ENCODE measurements around the gene MAPT. TPM values are rescaled to one million over a fixed set of nuclear protein-coding genes. Genes with fewer than 3 reads are reported as not detected.

MAPT gene
- total RNA-seq: under 0.01 TPM in 2 replicates

DNA sequence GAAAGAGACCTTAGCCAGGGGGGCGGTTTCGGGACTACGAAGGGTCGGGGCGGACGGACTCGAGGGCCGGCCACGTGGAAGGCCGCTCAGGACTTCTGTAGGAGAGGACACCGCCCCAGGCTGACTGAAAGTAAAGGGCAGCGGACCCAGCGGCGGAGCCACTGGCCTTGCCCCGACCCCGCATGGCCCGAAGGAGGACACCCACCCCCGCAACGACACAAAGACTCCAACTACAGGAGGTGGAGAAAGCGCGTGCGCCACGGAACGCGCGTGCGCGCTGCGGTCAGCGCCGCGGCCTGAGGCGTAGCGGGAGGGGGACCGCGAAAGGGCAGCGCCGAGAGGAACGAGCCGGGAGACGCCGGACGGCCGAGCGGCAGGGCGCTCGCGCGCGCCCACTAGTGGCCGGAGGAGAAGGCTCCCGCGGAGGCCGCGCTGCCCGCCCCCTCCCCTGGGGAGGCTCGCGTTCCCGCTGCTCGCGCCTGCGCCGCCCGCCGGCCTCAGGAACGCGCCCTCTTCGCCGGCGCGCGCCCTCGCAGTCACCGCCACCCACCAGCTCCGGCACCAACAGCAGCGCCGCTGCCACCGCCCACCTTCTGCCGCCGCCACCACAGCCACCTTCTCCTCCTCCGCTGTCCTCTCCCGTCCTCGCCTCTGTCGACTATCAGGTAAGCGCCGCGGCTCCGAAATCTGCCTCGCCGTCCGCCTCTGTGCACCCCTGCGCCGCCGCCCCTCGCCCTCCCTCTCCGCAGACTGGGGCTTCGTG, at the start of gene MAPT:
TSS of gene MAPT (plus strand) at position 533 of the 763 bp plus-strand sequence. CDS start 67,784 bp downstream, outside the sequence.
- DNase-seq (ENCODE audit: low read depth in 2 of 2): peak; percentile 92 to 96

DNA sequence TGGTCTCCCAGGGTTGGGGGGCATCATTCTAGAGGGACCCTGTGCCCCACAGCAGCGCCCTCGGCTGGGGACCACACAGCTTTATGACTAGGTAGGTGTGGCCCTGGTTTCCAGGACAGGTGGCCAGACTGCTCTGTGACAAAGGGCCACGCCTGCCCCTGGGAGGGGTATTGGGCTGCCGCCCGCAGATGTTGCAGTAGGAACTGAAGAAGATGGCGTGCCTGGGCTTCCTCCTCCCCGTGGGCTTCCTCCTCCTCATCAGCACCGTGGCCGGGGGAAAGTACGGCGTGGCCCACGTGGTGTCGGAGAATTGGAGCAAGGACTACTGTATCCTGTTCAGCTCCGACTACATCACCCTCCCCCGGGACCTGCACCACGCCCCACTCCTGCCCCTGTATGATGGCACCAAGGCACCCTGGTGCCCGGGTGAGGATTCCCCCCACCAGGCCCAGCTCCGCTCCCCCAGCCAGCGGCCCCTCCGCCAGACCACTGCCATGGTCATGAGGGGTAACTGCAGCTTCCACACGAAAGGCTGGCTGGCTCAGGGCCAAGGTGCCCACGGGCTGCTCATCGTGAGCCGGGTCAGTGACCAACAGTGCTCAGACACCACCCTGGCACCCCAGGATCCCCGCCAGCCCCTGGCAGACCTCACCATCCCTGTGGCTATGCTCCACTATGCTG, 49.5 kb upstream of the MAPT start, which contains the start of gene SPPL2C:
TSS of gene SPPL2C (plus strand) at position 187 of the 681 bp plus-strand sequence. CDS start at position 213, 26 bp downstream.
- no peak for DNase-seq (ENCODE audit: low read depth in 2 of 2)

DNA sequence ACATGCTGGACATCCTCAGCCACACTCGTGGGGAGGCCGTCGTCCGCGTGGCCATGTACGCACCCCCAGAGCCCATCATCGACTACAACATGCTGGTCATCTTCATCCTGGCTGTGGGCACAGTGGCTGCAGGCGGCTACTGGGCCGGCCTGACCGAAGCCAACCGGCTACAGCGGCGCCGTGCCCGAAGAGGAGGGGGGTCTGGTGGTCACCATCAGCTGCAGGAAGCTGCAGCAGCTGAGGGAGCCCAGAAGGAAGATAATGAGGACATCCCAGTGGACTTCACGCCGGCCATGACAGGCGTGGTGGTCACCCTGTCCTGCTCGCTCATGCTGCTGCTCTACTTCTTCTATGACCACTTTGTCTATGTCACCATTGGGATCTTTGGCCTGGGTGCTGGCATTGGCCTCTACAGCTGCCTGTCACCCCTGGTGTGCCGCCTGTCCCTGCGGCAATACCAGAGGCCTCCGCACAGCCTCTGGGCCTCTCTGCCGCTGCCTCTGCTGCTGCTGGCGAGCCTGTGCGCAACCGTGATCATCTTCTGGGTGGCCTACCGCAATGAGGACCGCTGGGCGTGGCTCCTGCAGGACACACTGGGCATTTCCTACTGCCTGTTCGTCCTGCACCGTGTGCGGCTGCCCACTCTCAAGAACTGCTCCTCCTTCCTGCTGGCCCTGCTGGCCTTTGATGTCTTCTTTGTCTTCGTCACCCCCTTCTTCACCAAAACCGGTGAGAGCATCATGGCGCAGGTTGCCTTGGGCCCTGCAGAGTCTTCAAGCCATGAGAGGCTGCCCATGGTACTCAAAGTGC, 48.8 kb upstream of the MAPT start:
- DNase-seq (ENCODE audit: low read depth in 2 of 2): no peak

DNA sequence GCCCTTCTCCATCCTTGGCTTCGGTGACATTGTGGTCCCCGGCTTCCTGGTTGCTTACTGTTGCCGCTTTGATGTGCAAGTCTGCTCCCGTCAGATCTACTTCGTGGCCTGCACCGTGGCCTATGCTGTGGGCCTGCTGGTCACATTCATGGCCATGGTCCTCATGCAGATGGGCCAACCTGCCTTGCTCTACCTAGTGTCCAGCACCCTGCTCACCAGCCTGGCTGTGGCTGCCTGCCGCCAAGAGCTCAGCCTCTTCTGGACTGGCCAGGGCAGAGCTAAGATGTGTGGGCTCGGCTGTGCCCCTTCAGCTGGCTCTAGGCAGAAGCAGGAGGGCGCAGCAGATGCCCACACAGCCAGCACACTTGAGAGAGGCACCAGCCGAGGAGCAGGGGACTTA, 48.1 kb upstream of the MAPT start:
- no peak for DNase-seq (ENCODE audit: low read depth in 2 of 2)

DNA sequence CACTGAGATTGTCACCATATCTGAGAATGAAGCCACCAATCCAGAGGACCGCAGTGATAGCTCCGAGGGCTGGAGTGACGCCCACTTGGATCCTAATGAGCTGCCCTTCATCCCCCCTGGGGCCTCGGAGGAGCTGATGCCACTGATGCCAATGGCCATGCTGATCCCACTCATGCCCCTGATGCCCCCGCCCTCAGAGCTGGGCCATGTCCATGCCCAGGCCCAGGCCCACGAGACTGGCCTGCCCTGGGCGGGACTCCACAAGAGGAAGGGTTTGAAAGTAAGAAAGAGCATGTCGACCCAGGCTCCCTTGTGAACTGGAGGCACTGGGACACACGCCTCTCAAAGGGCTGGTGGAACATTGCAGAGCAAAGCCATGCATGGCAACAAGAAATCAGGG, 47.7 kb upstream of the MAPT start:
- no peak for DNase-seq (ENCODE audit: low read depth in 2 of 2)

DNA sequence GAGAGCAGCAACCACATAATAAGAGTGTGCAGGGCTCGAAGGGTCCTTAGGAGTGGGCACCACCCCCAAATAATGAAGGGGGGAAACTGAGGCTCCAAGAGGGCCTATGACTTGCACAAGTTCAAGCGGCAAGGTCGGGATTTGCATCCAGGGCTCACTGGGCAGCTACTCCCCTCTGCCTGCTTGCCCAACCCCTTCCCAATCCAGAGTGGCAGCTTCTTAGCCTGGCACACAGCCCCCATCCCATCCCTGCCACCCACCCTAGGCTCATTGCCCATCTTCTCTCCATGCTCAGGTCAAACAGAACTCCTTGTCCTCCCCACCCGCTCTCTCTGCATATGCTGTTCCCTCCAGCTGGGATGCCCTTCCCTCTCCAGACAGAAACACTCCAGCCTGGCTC, 47.3 kb upstream of the MAPT start:
- no peak for DNase-seq (ENCODE audit: low read depth in 2 of 2)

DNA sequence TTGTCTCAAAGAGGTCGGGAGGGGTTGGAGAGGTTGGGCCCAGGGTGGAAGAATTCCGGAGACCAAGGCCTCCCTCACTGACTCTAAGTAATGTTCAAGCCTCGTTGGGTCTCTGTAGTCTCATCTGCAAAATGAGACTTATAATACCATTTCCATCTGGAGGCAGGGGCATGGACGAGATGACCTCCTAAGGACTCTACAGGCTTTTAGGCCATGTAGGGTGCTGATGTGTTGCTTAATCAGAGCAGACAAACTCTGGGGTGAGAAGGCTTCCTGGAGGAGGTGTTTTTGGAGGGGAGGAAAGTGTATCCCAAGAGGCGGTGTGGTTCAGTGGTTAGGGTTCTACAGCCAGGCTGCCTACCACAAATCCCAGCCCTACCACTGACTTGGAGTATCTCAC, 46.6 kb upstream of the MAPT start:
- DNase-seq (ENCODE audit: low read depth in 2 of 2): no peak

DNA sequence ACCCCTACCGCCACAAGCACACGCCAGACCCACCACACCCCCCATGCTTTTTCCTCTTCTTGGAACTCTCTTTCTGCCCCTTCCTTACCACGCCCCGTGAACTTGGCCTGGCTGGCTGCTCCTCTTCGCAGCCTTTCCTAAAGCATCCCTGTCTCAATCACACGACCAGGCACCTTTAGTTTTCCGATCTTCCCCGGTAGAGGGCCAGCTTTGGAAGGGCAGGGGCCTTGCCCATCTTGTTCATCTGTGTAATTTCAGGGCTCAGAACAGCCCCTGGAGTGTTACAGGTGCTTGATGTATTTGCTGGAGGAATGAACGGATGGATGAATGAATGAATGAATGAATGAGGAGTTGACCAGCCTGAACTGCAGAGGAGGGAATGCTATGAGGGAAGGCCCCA, 45.9 kb upstream of the MAPT start:
- DNase-seq (ENCODE audit: low read depth in 2 of 2): no peak

DNA sequence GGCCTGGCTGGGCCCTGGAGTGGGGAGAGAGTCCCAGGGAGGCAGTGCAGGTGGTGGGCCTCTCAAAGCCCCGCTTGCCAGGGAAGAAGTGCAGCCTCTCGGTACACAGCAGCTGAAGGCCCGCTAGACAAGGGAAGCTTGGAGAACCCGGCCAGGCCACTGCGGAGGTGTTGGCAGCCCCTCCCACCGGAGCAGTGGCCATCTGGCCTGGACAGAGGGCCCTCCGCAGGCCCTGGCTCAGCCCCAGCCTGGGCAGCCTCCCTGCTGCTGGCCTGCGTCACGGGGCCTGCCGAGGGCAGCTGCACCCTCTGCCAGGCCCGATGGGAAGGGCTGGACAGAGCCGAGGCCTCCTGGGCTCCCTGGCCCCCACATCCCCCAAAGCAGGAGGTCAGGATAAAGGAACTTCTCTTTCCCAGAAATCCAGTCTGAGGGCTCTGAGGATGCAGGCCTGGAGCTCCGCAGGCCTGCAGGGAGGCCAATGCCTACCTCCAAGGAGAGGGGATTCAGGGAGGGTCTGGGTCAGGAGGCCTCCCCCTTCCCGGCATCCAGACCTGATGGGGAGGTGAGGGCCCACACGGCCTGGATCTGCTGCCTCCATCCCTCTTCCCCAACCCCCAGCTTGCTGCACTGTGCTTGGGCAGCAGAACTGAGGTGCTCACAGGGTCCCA, 45.4 kb upstream of the MAPT start:
- no peak for DNase-seq (ENCODE audit: low read depth in 2 of 2)

DNA sequence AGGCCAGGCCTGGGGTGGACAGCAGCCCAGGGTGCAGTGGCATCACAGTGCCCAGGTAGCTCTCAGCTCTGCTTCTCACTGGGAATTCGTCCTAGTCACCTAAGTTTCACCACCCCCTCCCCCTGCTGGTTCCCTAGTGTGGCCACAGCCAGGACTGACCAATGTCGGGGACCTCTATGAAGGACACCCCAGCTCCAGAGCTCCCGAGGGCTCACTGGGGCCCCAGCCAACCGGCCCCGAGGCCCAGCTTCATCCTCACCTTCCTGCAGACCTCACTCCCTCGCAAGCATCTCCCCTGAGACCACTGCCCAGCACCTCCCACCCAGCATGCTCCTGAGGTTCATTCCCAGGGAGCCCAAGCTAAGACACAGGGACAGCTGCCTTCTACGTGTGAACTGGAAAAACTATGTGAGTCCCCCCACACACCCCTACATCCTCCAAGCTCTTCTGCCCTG, 44.8 kb upstream of the MAPT start:
- no peak for DNase-seq (ENCODE audit: low read depth in 2 of 2)

DNA sequence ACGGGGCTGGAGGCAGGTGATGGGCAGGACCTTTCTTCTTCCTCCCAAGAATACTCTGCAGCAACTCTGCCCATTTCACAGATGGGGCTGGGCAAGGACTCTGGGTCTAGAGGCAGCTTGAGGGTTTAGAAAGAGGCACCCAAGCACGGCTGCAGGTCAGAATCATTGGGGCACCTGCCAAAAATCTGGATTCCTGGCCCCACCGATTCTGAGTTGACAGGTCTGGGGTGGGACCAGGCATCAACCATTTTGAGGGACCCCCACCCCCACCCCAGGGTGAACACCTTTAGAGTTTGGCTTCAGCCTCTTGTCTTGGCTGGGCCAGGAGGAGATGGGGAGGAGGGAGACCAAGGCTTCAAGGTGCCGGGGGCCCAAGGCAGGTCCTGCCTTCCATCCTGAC, 44.3 kb upstream of the MAPT start:
- no peak for DNase-seq (ENCODE audit: low read depth in 2 of 2)

DNA sequence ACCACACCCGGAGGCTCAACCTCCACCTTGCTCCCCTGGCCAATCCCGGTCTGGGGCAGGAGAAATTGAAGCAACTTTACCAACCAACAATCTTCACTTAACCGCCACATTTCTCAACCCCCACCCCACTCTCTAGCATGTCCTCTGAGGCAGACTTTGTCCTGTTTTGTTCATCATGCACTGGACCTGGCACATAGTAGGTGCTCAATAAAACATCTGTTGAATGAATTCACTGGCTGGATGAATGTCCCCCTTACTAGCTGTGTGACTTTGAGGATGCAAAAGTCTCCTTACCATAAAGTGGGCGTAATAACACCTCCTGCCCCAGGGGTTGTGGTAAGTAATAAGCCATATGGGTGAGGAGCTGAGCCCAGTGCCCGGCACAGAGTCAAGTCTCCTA, 43.9 kb upstream of the MAPT start:
- no peak for DNase-seq (ENCODE audit: low read depth in 2 of 2)

DNA sequence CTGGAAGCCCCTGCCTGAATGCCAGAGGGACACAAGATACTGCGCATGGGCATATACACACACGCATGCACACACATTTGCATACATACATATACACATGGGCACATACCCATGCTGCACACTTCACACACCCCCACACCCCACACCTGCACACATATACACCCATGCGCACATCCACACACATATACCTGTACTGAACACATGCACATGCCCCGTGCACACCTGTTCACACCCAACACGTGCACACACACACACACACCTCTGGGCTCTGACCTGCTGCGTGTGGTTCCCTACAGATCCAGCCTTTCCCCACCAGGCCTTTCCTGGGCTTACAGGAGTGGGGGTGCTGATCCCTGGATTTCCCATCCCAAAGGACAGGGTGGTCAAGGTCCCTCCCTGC, 43.3 kb upstream of the MAPT start:
- DNase-seq (ENCODE audit: low read depth in 2 of 2): no peak

DNA sequence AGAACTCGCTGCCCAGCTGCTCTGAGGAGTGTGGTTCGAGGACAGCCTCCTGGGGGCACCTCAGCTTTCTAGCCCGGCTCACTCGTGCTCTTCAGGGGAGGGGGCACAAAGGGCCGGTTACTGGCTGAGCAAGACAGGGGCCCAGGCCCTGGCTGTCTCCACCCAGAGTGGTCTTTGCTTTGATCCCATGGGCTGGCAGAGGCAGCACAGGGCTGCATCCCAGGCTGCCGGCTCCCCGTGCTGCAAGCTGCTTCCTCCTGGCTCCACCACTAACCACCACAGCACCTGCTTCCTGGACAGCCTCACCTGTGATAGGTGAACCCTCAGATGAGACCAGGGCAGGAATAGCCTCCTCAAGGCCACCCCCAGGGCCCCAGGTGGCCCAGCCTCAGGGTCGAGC, 42.9 kb upstream of the MAPT start:
- no peak for DNase-seq (ENCODE audit: low read depth in 2 of 2)

DNA sequence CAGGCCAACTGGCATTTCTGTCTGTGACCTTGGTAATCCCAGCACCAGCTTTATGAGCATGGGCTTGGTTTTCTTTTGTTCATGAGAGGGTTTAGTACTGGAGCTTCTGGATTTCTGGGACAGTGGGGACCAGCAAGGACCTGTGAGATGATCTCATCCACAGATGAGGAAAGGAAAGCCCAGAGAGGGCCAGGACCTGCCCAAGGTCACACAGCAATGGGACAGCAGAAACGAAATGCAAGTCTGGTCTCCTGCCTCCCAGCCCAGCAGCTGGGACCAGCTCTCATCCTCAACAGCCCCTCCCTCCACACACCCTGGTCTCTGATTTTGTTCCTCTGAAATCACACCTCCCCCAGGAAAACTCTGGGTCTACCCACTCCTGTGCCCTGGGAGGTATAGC, 42.5 kb upstream of the MAPT start:
- no peak for DNase-seq (ENCODE audit: low read depth in 2 of 2)

DNA sequence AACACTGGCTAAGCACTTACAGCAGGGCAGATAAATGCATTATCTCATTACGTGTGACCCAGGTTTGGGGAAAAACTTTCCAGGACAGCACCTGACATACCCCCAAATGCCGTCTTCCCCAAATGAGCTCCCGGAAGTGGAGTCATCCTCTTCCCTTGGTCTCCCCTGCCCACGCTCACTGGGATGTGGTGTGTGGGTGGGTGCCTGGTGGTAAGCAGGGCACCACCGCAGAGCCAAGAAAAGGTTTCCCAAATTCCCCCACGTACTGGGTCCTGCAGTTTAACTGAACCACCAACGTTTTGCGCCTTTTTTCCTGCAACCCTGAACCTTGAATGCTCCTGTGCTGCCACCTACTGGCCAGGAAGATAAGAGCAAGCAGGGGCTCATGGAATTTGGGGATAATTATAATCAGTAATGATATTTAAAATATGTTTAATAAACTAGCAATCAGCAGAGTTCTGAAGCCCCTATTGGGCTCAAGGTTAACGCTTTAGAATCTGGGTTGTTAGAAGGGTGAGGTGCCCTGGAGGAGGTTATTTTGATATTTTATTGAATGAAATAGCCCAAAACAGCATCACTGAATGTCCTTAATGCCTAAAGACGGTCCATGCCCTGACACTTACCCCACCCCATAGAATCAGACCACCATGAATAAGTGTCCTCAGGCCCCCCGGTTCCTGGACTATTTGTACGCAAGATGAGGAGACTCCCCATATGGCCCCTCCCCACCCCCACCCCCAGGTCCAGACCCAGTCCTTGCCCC, 41.6 kb upstream of the MAPT start:
- peak; percentile 56 to 75 for DNase-seq (ENCODE audit: low read depth in 2 of 2)

DNA sequence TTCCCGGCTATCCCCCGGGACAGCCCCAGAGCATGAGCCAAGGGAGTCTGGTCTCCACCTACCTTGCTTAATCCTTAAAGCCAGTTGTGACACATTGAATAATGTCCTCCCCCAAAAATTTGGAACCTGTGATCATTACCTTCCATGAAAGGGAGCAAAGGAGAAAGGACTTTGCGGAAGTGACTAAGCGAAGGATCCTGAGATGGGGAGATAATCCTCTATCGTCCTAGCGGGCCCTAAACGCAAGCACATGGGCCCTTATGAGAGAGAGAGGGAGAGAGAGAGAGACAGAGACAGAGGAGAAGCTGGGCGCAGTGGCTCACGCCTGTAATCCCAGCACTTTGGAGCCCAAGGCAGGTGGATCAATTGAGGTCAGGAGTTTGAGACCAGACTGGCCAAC, 40.1 kb upstream of the MAPT start:
- no peak for DNase-seq (ENCODE audit: low read depth in 2 of 2)

DNA sequence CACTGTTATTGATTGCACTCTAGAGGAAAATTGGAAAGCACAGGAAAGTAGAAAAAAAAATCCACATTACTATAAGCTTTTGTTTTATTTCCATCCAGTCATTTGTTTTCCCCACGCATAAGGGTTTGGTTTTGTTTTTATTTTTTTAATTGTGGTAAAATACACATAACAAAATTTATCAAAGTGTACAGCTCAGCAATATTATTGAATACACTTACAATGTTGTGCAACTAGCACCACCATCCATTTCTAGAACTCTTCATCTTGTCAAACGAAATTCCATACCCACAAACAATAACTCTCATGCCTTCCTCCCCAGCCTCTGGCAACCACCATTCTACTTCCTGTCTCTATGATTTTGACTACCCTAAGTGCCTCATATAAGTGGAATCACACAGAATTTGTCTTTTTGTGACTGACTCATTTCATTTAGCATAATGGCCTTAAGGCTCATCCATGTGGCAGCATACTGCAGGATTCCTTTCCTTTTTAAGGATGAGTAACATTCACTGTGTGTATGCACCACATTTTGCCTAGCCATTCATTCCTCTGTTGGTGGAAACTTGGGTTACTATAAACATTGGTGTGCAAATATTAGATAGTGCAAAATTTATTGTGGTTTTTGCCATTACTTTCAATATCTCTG, 38.5 kb upstream of the MAPT start:
- DNase-seq (ENCODE audit: low read depth in 2 of 2): no peak

DNA sequence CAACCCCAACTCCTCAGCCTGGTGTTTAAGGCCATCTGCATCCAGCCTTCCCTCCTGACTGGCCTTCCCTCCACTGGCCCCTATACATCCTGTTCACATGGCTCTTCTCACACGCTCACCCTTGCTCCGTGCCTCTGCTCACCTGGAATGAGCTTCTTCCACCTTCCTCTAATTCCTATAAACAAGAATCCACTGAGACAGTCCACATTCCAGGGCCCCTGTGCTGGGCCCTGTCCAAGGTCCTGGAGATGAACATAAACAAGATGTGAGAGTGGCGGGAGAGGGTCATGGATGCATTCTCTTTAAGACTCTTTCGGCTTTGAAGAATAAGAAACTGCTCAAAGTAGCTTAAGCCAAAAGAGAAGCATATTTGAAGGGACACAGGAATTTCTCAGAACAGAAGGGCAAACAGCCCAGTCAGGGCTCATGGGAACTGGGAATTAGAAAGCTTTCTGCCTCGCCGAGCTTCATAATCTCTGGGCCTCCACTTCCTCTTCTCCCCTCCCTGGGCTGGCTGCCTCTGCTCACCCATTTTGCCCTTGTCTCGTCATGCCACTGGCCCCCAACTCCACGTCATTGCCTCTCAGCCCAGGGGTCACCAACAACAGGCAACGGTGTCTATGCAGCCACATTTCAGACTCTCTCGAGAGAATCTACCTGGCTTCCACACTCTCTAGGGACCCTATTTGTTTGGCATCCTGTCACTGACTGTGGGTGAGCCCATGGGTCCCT, 36.2 kb upstream of the MAPT start:
- DNase-seq (ENCODE audit: low read depth in 2 of 2): peak; percentile 40

DNA sequence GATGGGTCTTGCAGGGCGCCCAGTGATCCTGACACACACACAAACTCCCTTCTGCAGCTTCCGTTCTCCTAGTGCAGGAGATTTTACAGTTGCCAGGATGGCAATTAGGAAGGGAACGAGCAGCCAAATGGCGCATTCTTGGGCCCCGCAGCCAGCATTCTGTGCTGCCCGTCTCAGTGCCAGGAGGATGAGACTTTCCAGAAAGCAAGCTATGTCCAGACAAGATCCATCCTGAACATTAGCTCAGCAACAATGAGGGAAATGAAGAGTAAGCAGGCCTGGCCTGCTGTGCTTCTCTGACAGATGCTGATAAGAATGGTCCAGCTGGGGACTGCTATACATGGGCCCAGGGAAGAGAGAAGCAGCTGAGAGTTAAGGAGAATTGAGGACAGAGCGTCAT, 33.2 kb upstream of the MAPT start:
- no peak for DNase-seq (ENCODE audit: low read depth in 2 of 2)
